T-helper 2 cell treated with Interferon-gamma antibody and Interleukin-4, amounts not matched to agents 5 μg/mL and 100 μg/mL, for 36 hours (primary cell): ENCODE measurements around the gene KRT3.

Experiments
- DNase-seq: peaks from one replicate; pipeline ENCODE4 v3.0.0; 2021; ENCODE audit warnings: low spot score
- H3K27ac Mint-ChIP-seq: one replicate; pipeline ENCODE4 v1.8.0; 2021; ENCODE audit warnings: mild to moderate bottlenecking, mixed read lengths
- H3K27me3 Mint-ChIP-seq: one replicate; pipeline ENCODE4 v1.8.0; 2021; ENCODE audit warnings: low read depth, mixed read lengths
- H3K36me3 Mint-ChIP-seq: one replicate; pipeline ENCODE4 v1.8.0; 2021; ENCODE audit warnings: low read depth, mixed read lengths
- H3K4me1 Mint-ChIP-seq: one replicate; pipeline ENCODE4 v1.8.0; 2021; ENCODE audit warnings: low read depth, mixed read lengths
- H3K4me3 Mint-ChIP-seq: one replicate; pipeline ENCODE4 v1.8.0; 2022; ENCODE audit warnings: mild to moderate bottlenecking, moderate library complexity, mixed read lengths
- H3K9me3 Mint-ChIP-seq: one replicate; pipeline ENCODE4 v1.8.0; 2021; ENCODE audit warnings: mixed read lengths

The KRT3 gene

GRCh38 chr12:52832985-52833905, 37.3 kb upstream of the KRT3 start:
- Mint-ChIP-seq H3K27me3 (peaks cover 2% of the 10 kb centered on the region), H3K4me3 (no peak overlapping the region), H3K36me3 (no peaks in the 10 kb centered on the region), H3K4me1 (peaks cover 15% of the 10 kb centered on the region), H3K27ac (no peak overlapping the region), H3K9me3 (no peaks in the 10 kb centered on the region)
- DNase-seq = no peak

- no peak for DNase-seq
- Mint-ChIP-seq H3K36me3 (no peaks in the 10 kb centered on the region), H3K4me3 (no peak overlapping the region), H3K27me3 (peaks cover 2% of the 10 kb centered on the region), H3K9me3 (no peaks in the 10 kb centered on the region), H3K4me1 (peaks cover 15% of the 10 kb centered on the region), H3K27ac (no peak overlapping the region)
Measured at GRCh38 chr12:52832451-52832850, 36.5 kb upstream of the KRT3 start.

- H3K27me3 Mint-ChIP-seq = peaks cover 2% of the 10 kb centered on the region
- no peak for DNase-seq
- no peaks in the 10 kb centered on the region for H3K9me3 Mint-ChIP-seq
- no peaks in the 10 kb centered on the region for H3K36me3 Mint-ChIP-seq
- H3K4me3 Mint-ChIP-seq = no peak overlapping the region
- H3K4me1 Mint-ChIP-seq = peaks cover 7% of the 10 kb centered on the region
- no peak overlapping the region for H3K27ac Mint-ChIP-seq
Measured at GRCh38 chr12:52831251-52831650, 35.3 kb upstream of the KRT3 start.

- H3K4me3 Mint-ChIP-seq = no peak overlapping the region
Measured at GRCh38 chr12:52829986-52830770, 34.3 kb upstream of the KRT3 start.

GRCh38 chr12:52828591-52829021, 32.7 kb upstream of the KRT3 start:
- H3K27me3 Mint-ChIP-seq = peaks cover 2% of the 10 kb centered on the region
- no peak for DNase-seq

More at GRCh38 chr12:52829986-52830770, 34.3 kb upstream of the KRT3 start:
- Mint-ChIP-seq H3K9me3 (no peaks in the 10 kb centered on the region), H3K4me1 (no peaks in the 10 kb centered on the region), H3K27me3 (peaks cover 2% of the 10 kb centered on the region), H3K27ac (no peak overlapping the region), H3K36me3 (no peaks in the 10 kb centered on the region)
- no peak for DNase-seq

GRCh38 chr12:52828156-52828555, 32.2 kb upstream of the KRT3 start:
- Mint-ChIP-seq H3K4me1 (no peaks in the 10 kb centered on the region), H3K36me3 (no peaks in the 10 kb centered on the region), H3K27ac (no peak overlapping the region), H3K27me3 (peaks cover 2% of the 10 kb centered on the region), H3K4me3 (no peak overlapping the region), H3K9me3 (no peaks in the 10 kb centered on the region)
- DNase-seq = no peak

More at GRCh38 chr12:52828591-52829021, 32.7 kb upstream of the KRT3 start:
- Mint-ChIP-seq H3K4me3 (no peak overlapping the region), H3K36me3 (no peaks in the 10 kb centered on the region), H3K27ac (no peak overlapping the region), H3K4me1 (no peaks in the 10 kb centered on the region), H3K9me3 (no peaks in the 10 kb centered on the region)

- Mint-ChIP-seq H3K4me3 (no peak overlapping the region), H3K27ac (no peak overlapping the region), H3K4me1 (no peaks in the 10 kb centered on the region), H3K36me3 (no peaks in the 10 kb centered on the region), H3K9me3 (no peaks in the 10 kb centered on the region), H3K27me3 (peaks cover 2% of the 10 kb centered on the region)
- no peak for DNase-seq
Measured at GRCh38 chr12:52827499-52828090, 31.7 kb upstream of the KRT3 start.

GRCh38 chr12:52826611-52827498, 30.9 kb upstream of the KRT3 start:
- peaks cover 2% of the 10 kb centered on the region for H3K27me3 Mint-ChIP-seq
- DNase-seq = no peak
- H3K9me3 Mint-ChIP-seq = no peaks in the 10 kb centered on the region
- H3K4me3 Mint-ChIP-seq = no peak overlapping the region
- H3K36me3 Mint-ChIP-seq = no peaks in the 10 kb centered on the region
- H3K27ac Mint-ChIP-seq = no peak overlapping the region
- no peaks in the 10 kb centered on the region for H3K4me1 Mint-ChIP-seq

GRCh38 chr12:52825961-52826360, 30.0 kb upstream of the KRT3 start:
- no peaks in the 10 kb centered on the region for H3K4me1 Mint-ChIP-seq
- H3K27me3 Mint-ChIP-seq = peaks cover 2% of the 10 kb centered on the region
- no peaks in the 10 kb centered on the region for H3K36me3 Mint-ChIP-seq
- no peaks in the 10 kb centered on the region for H3K9me3 Mint-ChIP-seq
- H3K4me3 Mint-ChIP-seq = no peak overlapping the region
- H3K27ac Mint-ChIP-seq = no peak overlapping the region
- no peak for DNase-seq

GRCh38 chr12:52824741-52825410, 29.0 kb upstream of the KRT3 start:
- H3K4me1 Mint-ChIP-seq = no peaks in the 10 kb centered on the region
- no peaks in the 10 kb centered on the region for H3K27me3 Mint-ChIP-seq
- DNase-seq = no peak
- H3K9me3 Mint-ChIP-seq = no peaks in the 10 kb centered on the region
- no peak overlapping the region for H3K27ac Mint-ChIP-seq
- H3K4me3 Mint-ChIP-seq = no peak overlapping the region
- no peaks in the 10 kb centered on the region for H3K36me3 Mint-ChIP-seq

- Mint-ChIP-seq H3K27me3 (no peaks in the 10 kb centered on the region), H3K4me1 (no peaks in the 10 kb centered on the region), H3K4me3 (no peak overlapping the region), H3K36me3 (no peaks in the 10 kb centered on the region), H3K9me3 (no peaks in the 10 kb centered on the region), H3K27ac (no peak overlapping the region)
- no peak for DNase-seq
Measured at GRCh38 chr12:52823761-52824450, 28.0 kb upstream of the KRT3 start.

GRCh38 chr12:52822771-52823510, 27.0 kb upstream of the KRT3 start:
- H3K27me3 Mint-ChIP-seq = no peaks in the 10 kb centered on the region
- H3K9me3 Mint-ChIP-seq = no peaks in the 10 kb centered on the region
- no peak overlapping the region for H3K27ac Mint-ChIP-seq
- DNase-seq = no peak
- no peaks in the 10 kb centered on the region for H3K36me3 Mint-ChIP-seq
- H3K4me1 Mint-ChIP-seq = no peaks in the 10 kb centered on the region
- H3K4me3 Mint-ChIP-seq = no peak overlapping the region
